HepG2 (cell line): ENCODE data around the gene WDR93. TPM values are rescaled to one million over a fixed set of nuclear protein-coding genes. Genes with fewer than 3 reads are reported as not detected.

Experiments used
- ATF7 ChIP-seq, 2 experiments: fragments of 450-650 bp in 1 of 2; sonication (generic) in 1 of 2; formaldehyde crosslinking in 1 of 2; IDR thresholded peaks; 2 replicates each; pipeline versions ENCODE4 v1.4.0 to v1.6.1; 2016 to 2020; ENCODE audit warnings: antibody characterized with exemption in 1 of 2, mild to moderate bottlenecking in 1 of 2, missing genetic modification reagents in 1 of 2
- DNMT1 ChIP-seq: sonication (generic); formaldehyde crosslinking; IDR thresholded peaks from 2 replicates; pipeline ENCODE4 v1.5.1; 2020; ENCODE audit warnings: mild to moderate bottlenecking, missing genetic modification reagents
- GATAD2A ChIP-seq: IDR thresholded peaks from 2 replicates; pipeline ENCODE4 v1.6.1; 2016
- GTF2F1 ChIP-seq: fragments of 150-350 bp; IDR thresholded peaks from 2 replicates; pipeline ENCODE4 v1.6.1; 2014; ENCODE audit warnings: low read length
- GZF1 ChIP-seq: sonication (generic); formaldehyde crosslinking; IDR thresholded peaks from 2 replicates; pipeline ENCODE4 v1.5.1; 2020; ENCODE audit warnings: mild to moderate bottlenecking, missing genetic modification reagents
- NFYC ChIP-seq: IDR thresholded peaks from 2 replicates; pipeline ENCODE4 v1.6.1; 2016; ENCODE audit warnings: missing genetic modification reagents, missing compliant biosample characterization
- PHB2 ChIP-seq: fragments of 450-650 bp; IDR thresholded peaks from 2 replicates; pipeline ENCODE4 v1.6.1; 2018; ENCODE audit not compliant: partially characterized antibody
- RARA ChIP-seq: IDR thresholded peaks from 2 replicates; pipeline ENCODE4 v1.6.1; 2016; ENCODE audit warnings: missing genetic modification reagents, missing compliant biosample characterization
- SNRNP70 ChIP-seq: fragments of 200-400 bp; formaldehyde crosslinking; IDR thresholded peaks from 2 replicates; pipeline ENCODE4 v1.6.1; 2017; ENCODE audit warnings: mild to moderate bottlenecking, low read depth, low read length, moderate library complexity
- STAG1 ChIP-seq: sonication (generic); formaldehyde crosslinking; IDR thresholded peaks from 2 replicates; pipeline ENCODE4 v1.4.0; 2020; ENCODE audit warnings: missing genetic modification reagents
- TEAD3 ChIP-seq: optimal IDR thresholded peaks from 2 replicates; pipeline ENCODE3; 2016; ENCODE audit warnings: borderline replicate concordance
- ZC3H13 ChIP-seq: sonication (generic); formaldehyde crosslinking; IDR thresholded peaks from 2 replicates; pipeline ENCODE4 v1.8.1; 2023; ENCODE audit warnings: mild to moderate bottlenecking, missing genetic modification reagents, moderate library complexity
- ZNF484 ChIP-seq: sonication (generic); formaldehyde crosslinking; IDR thresholded peaks from 2 replicates; pipeline ENCODE4 v1.5.1; 2020; ENCODE audit warnings: mild to moderate bottlenecking, low read depth, missing genetic modification reagents, borderline replicate concordance
- ZNF678 ChIP-seq: sonication (generic); formaldehyde crosslinking; IDR thresholded peaks from 2 replicates; pipeline ENCODE4 v1.4.0; 2020; ENCODE audit warnings: mild to moderate bottlenecking, missing genetic modification reagents
- ZNF780A ChIP-seq: sonication (generic); formaldehyde crosslinking; IDR thresholded peaks from 2 replicates; pipeline ENCODE4 v1.8.0; 2022; ENCODE audit warnings: mild to moderate bottlenecking, missing genetic modification reagents, moderate library complexity
- polyA plus RNA-seq, 8 experiments: library from polyadenylated mRNA; depleted of rRNA in 3 of 8; stranded (reverse) in 7 of 8; unstranded in 1 of 8; fragments of >200 nt; fragmentation: Illumina TruSeq in 4 of 8; extraction: Trizol in 4 of 8; gene quantifications; 2 replicates each; pipeline versions ENCODE4 v1.2.1 to v1.2.3, GENCODE V29; 2011 to 2016; ENCODE audit warnings: low read depth in 4 of 8, missing spikeins in 1 of 8, mixed read lengths in 1 of 8; ENCODE audit not compliant: insufficient read depth in 1 of 8
- total RNA-seq, 5 experiments: library from RNA; depleted of rRNA; stranded (reverse); fragments of >200 nt; fragmentation: Illumina TruSeq; extraction: Trizol; gene quantifications; 2 replicates each; pipeline ENCODE4 v1.2.3, GENCODE V29; 2016; ENCODE audit warnings: low read depth in 1 of 5
- TF ChIP-seq, protein P1 (sequence below): sonication (generic); formaldehyde crosslinking; IDR thresholded peaks from 2 replicates; pipeline ENCODE4 v1.4.0; 2020; ENCODE audit warnings: missing genetic modification reagents
- TF ChIP-seq, protein P2 (sequence below), 2 experiments: sonication (generic) in 1 of 2; formaldehyde crosslinking in 1 of 2; IDR thresholded peaks; 2 replicates each; pipeline versions ENCODE4 v1.4.0 to v1.6.1; 2016 to 2020; ENCODE audit warnings: borderline replicate concordance in 1 of 2, low read depth in 1 of 2, mild to moderate bottlenecking in 1 of 2, missing genetic modification reagents in 1 of 2
- TF ChIP-seq, protein P3 (sequence below): sonication (generic); formaldehyde crosslinking; IDR thresholded peaks from 2 replicates; pipeline ENCODE4 v1.4.0; 2020; ENCODE audit warnings: mild to moderate bottlenecking, missing genetic modification reagents, borderline replicate concordance
- TF ChIP-seq, protein P4 (sequence below): IDR thresholded peaks from 2 replicates; pipeline ENCODE4 v1.6.1; 2016

The WDR93 gene
- total and polyA plus RNA-seq, 2 of the 13 experiments (the other 11 are each of a cell fraction or from before 2014, with no cell fraction given) = 0.07 TPM; not detected in 1

DNA sequence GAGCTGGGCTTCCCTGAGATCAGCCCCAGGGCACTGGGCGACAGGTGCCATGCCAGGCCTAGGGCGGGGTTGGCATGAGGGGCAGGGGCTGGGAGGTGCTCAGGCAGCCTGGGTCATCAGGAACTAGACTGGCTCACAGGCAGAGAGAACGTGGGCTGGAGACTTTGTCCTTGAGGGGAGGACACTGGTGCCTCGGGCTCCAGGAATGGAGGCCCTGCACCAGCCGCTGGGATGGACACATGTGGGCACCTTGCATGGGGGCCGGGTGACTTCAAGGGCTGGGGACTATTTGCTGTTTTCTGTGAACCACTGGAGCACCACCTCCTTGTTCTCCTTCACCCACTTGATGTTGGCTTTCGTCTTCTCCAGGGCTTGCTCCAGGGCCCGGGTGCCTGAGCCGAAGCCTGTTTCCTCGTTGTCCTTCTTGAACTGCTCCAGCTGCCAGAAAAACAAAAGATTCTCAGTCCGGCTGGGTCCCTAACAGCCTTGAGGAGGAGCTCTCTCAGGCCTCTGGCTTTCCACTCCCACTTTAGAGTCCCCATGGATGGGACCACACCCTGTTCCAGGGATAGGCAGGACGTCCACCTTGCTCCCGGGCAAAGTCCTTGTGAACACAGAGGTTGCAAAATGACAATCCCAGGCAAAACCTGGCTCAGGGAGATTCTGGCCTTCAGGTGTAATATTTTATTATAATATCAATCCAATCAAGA lies 94.6 kb downstream of the WDR93 start (continued):
- no peak for TF ChIP-seq ATF7 (IDR thresholded peaks at IDR 0.05)
- no peak for TF ChIP-seq ATF7 (CRISPR knock-in tag; IDR thresholded peaks at IDR 0.05)
- TF ChIP-seq, protein P1, sequence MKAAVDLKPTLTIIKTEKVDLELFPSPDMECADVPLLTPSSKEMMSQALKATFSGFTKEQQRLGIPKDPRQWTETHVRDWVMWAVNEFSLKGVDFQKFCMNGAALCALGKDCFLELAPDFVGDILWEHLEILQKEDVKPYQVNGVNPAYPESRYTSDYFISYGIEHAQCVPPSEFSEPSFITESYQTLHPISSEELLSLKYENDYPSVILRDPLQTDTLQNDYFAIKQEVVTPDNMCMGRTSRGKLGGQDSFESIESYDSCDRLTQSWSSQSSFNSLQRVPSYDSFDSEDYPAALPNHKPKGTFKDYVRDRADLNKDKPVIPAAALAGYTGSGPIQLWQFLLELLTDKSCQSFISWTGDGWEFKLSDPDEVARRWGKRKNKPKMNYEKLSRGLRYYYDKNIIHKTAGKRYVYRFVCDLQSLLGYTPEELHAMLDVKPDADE = no peak
- TF ChIP-seq PHB2 = no peak
- peak; percentile 16; the same call in 1 of the 2 replicates for TF ChIP-seq STAG1 (CRISPR knock-in tag)
- TF ChIP-seq ZC3H13 (CRISPR knock-in tag) = no peak
- TF ChIP-seq GTF2F1 = no peak
- TF ChIP-seq GATAD2A = peak; percentile 75
- peak; percentile 68 for TF ChIP-seq TEAD3 (CRISPR knock-in tag)
- no peak for TF ChIP-seq DNMT1
- 0 out of 2 replicates have a peak, but pooled peaks have one; percentile 33 for TF ChIP-seq ZNF780A
- TF ChIP-seq, protein P2, sequence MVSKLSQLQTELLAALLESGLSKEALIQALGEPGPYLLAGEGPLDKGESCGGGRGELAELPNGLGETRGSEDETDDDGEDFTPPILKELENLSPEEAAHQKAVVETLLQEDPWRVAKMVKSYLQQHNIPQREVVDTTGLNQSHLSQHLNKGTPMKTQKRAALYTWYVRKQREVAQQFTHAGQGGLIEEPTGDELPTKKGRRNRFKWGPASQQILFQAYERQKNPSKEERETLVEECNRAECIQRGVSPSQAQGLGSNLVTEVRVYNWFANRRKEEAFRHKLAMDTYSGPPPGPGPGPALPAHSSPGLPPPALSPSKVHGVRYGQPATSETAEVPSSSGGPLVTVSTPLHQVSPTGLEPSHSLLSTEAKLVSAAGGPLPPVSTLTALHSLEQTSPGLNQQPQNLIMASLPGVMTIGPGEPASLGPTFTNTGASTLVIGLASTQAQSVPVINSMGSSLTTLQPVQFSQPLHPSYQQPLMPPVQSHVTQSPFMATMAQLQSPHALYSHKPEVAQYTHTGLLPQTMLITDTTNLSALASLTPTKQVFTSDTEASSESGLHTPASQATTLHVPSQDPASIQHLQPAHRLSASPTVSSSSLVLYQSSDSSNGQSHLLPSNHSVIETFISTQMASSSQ (IDR thresholded peaks at IDR 0.05; ENCODE audit: low read depth) = no peak
- TF ChIP-seq, protein P2 (CRISPR knock-in tag; IDR thresholded peaks at IDR 0.05; ENCODE audit: borderline replicate concordance) = peak; percentile 20; the same call in 1 of the 2 replicates
- TF ChIP-seq, protein P3, sequence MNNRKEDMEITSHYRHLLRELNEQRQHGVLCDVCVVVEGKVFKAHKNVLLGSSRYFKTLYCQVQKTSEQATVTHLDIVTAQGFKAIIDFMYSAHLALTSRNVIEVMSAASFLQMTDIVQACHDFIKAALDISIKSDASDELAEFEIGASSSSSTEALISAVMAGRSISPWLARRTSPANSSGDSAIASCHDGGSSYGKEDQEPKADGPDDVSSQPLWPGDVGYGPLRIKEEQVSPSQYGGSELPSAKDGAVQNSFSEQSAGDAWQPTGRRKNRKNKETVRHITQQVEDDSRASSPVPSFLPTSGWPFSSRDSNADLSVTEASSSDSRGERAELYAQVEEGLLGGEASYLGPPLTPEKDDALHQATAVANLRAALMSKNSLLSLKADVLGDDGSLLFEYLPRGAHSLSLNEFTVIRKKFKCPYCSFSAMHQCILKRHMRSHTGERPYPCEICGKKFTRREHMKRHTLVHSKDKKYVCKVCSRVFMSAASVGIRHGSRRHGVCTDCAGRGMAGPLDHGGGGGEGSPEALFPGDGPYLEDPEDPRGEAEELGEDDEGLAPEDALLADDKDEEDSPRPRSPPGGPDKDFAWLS (CRISPR knock-in tag) = no peak
- TF ChIP-seq ZNF484 (CRISPR knock-in tag) = no peak
- TF ChIP-seq GZF1 (CRISPR knock-in tag) = no peak
- TF ChIP-seq, protein P4, sequence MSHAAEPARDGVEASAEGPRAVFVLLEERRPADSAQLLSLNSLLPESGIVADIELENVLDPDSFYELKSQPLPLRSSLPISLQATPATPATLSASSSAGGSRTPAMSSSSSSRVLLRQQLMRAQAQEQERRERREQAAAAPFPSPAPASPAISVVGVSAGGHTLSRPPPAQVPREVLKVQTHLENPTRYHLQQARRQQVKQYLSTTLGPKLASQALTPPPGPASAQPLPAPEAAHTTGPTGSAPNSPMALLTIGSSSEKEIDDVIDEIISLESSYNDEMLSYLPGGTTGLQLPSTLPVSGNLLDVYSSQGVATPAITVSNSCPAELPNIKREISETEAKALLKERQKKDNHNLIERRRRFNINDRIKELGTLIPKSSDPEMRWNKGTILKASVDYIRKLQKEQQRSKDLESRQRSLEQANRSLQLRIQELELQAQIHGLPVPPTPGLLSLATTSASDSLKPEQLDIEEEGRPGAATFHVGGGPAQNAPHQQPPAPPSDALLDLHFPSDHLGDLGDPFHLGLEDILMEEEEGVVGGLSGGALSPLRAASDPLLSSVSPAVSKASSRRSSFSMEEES (CRISPR knock-in tag) = no peak
- no peak for TF ChIP-seq SNRNP70
- TF ChIP-seq ZNF678 = no peak
- TF ChIP-seq RARA (CRISPR knock-in tag) = 0 out of 2 replicates have a peak, but pooled peaks have one; percentile 18
- no peak for TF ChIP-seq NFYC (CRISPR knock-in tag)
